Chondrocyte (in vitro differentiated cells): ENCODE measurements around the gene C21orf58. TPM values are rescaled to one million over a fixed set of nuclear protein-coding genes. Genes with fewer than 3 reads are reported as not detected.

Experiments
- DNase-seq: peaks from one replicate; pipeline ENCODE4 v3.0.0; 2021; ENCODE audit warnings: mixed read lengths, low spot score
- H3K27ac Mint-ChIP-seq: one replicate; pipeline ENCODE4 v1.8.0; 2021; ENCODE audit warnings: mild to moderate bottlenecking, moderate library complexity, mixed read lengths; ENCODE audit not compliant: unreplicated experiment
- H3K27me3 Mint-ChIP-seq: 2 replicates; pipeline ENCODE4 v1.8.0; 2021; ENCODE audit warnings: low read depth, mixed read lengths
- H3K36me3 Mint-ChIP-seq: 2 replicates; pipeline ENCODE4 v1.8.0; 2021; ENCODE audit warnings: low read depth, mixed read lengths
- H3K4me1 Mint-ChIP-seq: 2 replicates; pipeline ENCODE4 v1.8.0; 2021; ENCODE audit warnings: low read depth, mild to moderate bottlenecking, mixed read lengths
- H3K4me3 Mint-ChIP-seq: one replicate; pipeline ENCODE4 v1.8.0; 2021; ENCODE audit warnings: mild to moderate bottlenecking, moderate library complexity, mixed read lengths; ENCODE audit not compliant: unreplicated experiment
- H3K9me3 Mint-ChIP-seq: 2 replicates; pipeline ENCODE4 v1.8.0; 2021; ENCODE audit warnings: low read depth, mixed read lengths
- CTCF ChIP-seq: fragments of 200-600 bp; sonication (generic); IDR thresholded peaks from 2 replicates; pipeline ENCODE4 v1.5.0; 2021; ENCODE audit warnings: antibody characterized with exemption, mild to moderate bottlenecking, moderate library complexity
- total RNA-seq: library from RNA; stranded (reverse); gene quantifications from 3 replicates; pipeline ENCODE4 v1.2.1, GENCODE V29; 2021

The C21orf58 gene
- total RNA-seq, 1 donor from 2014 or later, result 5.6 TPM

- TF ChIP-seq CTCF, result no peak
- H3K36me3 Mint-ChIP-seq, result peaks cover 10% of the 10 kb centered on the region
- DNase-seq, result no peak
- no peaks in the 10 kb centered on the region for H3K9me3 Mint-ChIP-seq
- no peaks in the 10 kb centered on the region for H3K4me1 Mint-ChIP-seq
- H3K4me3 Mint-ChIP-seq, result no peak overlapping the region
- no peaks in the 10 kb centered on the region for H3K27me3 Mint-ChIP-seq
- H3K27ac Mint-ChIP-seq, result no peak overlapping the region
Measured at GRCh38 chr21:46308431-46308830, 15.2 kb downstream of the C21orf58 start.

GRCh38 chr21:46307625-46308024 lies 16.0 kb downstream of the C21orf58 start:
- H3K27me3 Mint-ChIP-seq, result no peaks in the 10 kb centered on the region
- peaks cover 10% of the 10 kb centered on the region for H3K36me3 Mint-ChIP-seq
- H3K4me1 Mint-ChIP-seq, result no peaks in the 10 kb centered on the region
- H3K27ac Mint-ChIP-seq, result no peak overlapping the region
- DNase-seq, result no peak
- no peak overlapping the region for H3K4me3 Mint-ChIP-seq
- H3K9me3 Mint-ChIP-seq, result no peaks in the 10 kb centered on the region
- TF ChIP-seq CTCF, result no peak

- TF ChIP-seq CTCF, result no peak
- H3K36me3 Mint-ChIP-seq, result peaks cover 10% of the 10 kb centered on the region
- H3K4me1 Mint-ChIP-seq, result no peaks in the 10 kb centered on the region
- H3K9me3 Mint-ChIP-seq, result no peaks in the 10 kb centered on the region
- H3K27me3 Mint-ChIP-seq, result no peaks in the 10 kb centered on the region
- H3K27ac Mint-ChIP-seq, result no peak overlapping the region
- H3K4me3 Mint-ChIP-seq, result no peak overlapping the region
- no peak for DNase-seq
Measured at GRCh38 chr21:46304955-46305354, 18.7 kb downstream of the C21orf58 start.

GRCh38 chr21:46304437-46304836 lies 19.2 kb downstream of the C21orf58 start:
- no peak for DNase-seq
- H3K9me3 Mint-ChIP-seq, result no peaks in the 10 kb centered on the region
- H3K27ac Mint-ChIP-seq, result no peak overlapping the region
- H3K4me1 Mint-ChIP-seq, result no peaks in the 10 kb centered on the region
- no peaks in the 10 kb centered on the region for H3K27me3 Mint-ChIP-seq
- H3K4me3 Mint-ChIP-seq, result no peak overlapping the region
- peaks cover 9% of the 10 kb centered on the region for H3K36me3 Mint-ChIP-seq
- no peak for TF ChIP-seq CTCF

- H3K4me3 Mint-ChIP-seq, result no peak overlapping the region
- H3K36me3 Mint-ChIP-seq, result peaks cover 6% of the 10 kb centered on the region
- no peaks in the 10 kb centered on the region for H3K4me1 Mint-ChIP-seq
- TF ChIP-seq CTCF, result no peak
- H3K27me3 Mint-ChIP-seq, result no peaks in the 10 kb centered on the region
- no peak overlapping the region for H3K27ac Mint-ChIP-seq
- H3K9me3 Mint-ChIP-seq, result no peaks in the 10 kb centered on the region
- no peak for DNase-seq
Measured at GRCh38 chr21:46301759-46302158, 21.9 kb downstream of the C21orf58 start.
